HepG2 (cell line): ENCODE results near the gene LHFPL2. TPM values are rescaled to one million over a fixed set of nuclear protein-coding genes. Genes with fewer than 3 reads are reported as not detected.

ENCODE experiments used
- ATAC-seq: fragments of 200-7000 bp; cut with Tn5 transposase; 3 replicates; pipeline ENCODE4 v1.9.1; 2020; ENCODE audit warnings: mild to moderate bottlenecking, moderate library complexity
- BruUV-seq: library from RNA; stranded (reverse); fragments of 400-500 nt; replicated peaks from 2 replicates; lab custom pipeline; 2021; lab: Mats Ljungman, UMichigan
- CTCF ChIA-PET: fragments of 300-600 bp; formaldehyde crosslinking; extraction: SDS; loops from one replicate; lab custom pipeline; 2021; ENCODE audit warnings: low total read pairs, inconsistent platforms, low intra/inter-chr PET ratio; lab: Yijun Ruan, JAX
- POLR2A ChIA-PET: fragments of 350-600 bp; sonication (Branson Sonifier 250); formaldehyde crosslinking; loops from one replicate; lab custom pipeline; 2020; ENCODE audit warnings: antibody characterized with exemption, inconsistent platforms; lab: Yijun Ruan, JAX
- DNase-seq: peaks from one replicate; pipeline ENCODE4 v3.0.0-alpha.2; 2015; ENCODE audit warnings: low spot score
- FAIRE-seq: peaks from 3 replicates; lab custom pipeline; 2011; peaks lifted over from hg19 to GRCh38; lab: Jason Lieb, UNC
- H2AFZ ChIP-seq: one replicate; pipeline ENCODE4 v1.6.1; 2011; ENCODE audit warnings: low read length, inconsistent platforms
- H3K27ac ChIP-seq: fragments of 300-600 bp; 3 replicates; pipeline ENCODE4 v1.8.0; 2011; ENCODE audit warnings: mixed run types, mild to moderate bottlenecking, mixed read lengths, low read length, inconsistent platforms; ENCODE audit not compliant: insufficient read depth; ENCODE audit errors: extremely low read length
- H3K27me3 ChIP-seq, 2 experiments: fragments of 200-600 bp in 1 of 2; 2 replicates in 1 of 2; 3 replicates in 1 of 2; pipeline versions ENCODE4 v1.6.0 to v1.8.0; 2011; ENCODE audit warnings: low read length in 2 of 2, mild to moderate bottlenecking in 2 of 2, moderate library complexity in 2 of 2, inconsistent platforms in 1 of 2; ENCODE audit not compliant: insufficient read depth in 2 of 2, control insufficient read depth in 1 of 2
- H3K36me3 ChIP-seq, 2 experiments: fragments of 200-600 bp in 1 of 2; replicated peaks in 1 of 2; 2 replicates in 1 of 2; 3 replicates in 1 of 2; pipeline versions ENCODE4 v1.5.1 to v1.8.0; 2011; ENCODE audit warnings: low read length in 2 of 2, inconsistent platforms in 1 of 2; ENCODE audit not compliant: insufficient read depth in 2 of 2, control insufficient read depth in 1 of 2
- H3K4me1 ChIP-seq: 2 replicates; pipeline ENCODE4 v1.5.1; 2012; ENCODE audit warnings: low read length, inconsistent platforms; ENCODE audit not compliant: insufficient read depth
- H3K4me2 ChIP-seq: 2 replicates; pipeline ENCODE4 v1.6.0; 2011; ENCODE audit warnings: low read depth, low read length, inconsistent platforms
- H3K4me3 ChIP-seq, 3 experiments: fragments of 200-600 bp in 1 of 3; sonication (generic), shearing (Covaris generic) in 1 of 3; replicated peaks in 1 of 3; 2 replicates each; pipeline ENCODE4 v1.5.1; 2011 to 2016; ENCODE audit warnings: low read length in 3 of 3, inconsistent platforms in 2 of 3, low read depth in 2 of 3, mild to moderate bottlenecking in 2 of 3, control low read depth in 1 of 3, mixed read lengths in 1 of 3; ENCODE audit not compliant: insufficient read depth in 1 of 3
- H3K79me2 ChIP-seq: one replicate; pipeline ENCODE4 v1.6.1; 2011; ENCODE audit warnings: low read length, inconsistent platforms; ENCODE audit not compliant: insufficient read depth
- H3K9ac ChIP-seq: 2 replicates; pipeline ENCODE4 v1.6.0; 2011; ENCODE audit warnings: mild to moderate bottlenecking, low read depth, low read length, inconsistent platforms; ENCODE audit not compliant: insufficient read depth
- H3K9me3 ChIP-seq: 2 replicates; pipeline ENCODE4 v1.5.1; 2012; ENCODE audit warnings: mild to moderate bottlenecking, low read length
- H4K20me1 ChIP-seq: 2 replicates; pipeline ENCODE4 v1.6.0; 2011; ENCODE audit warnings: inconsistent platforms, mild to moderate bottlenecking, low read length, moderate library complexity; ENCODE audit not compliant: insufficient read depth
- HNRNPUL1 ChIP-seq: fragments of 200-400 bp; formaldehyde crosslinking; IDR thresholded peaks from 2 replicates; pipeline ENCODE4 v1.6.1; 2017; ENCODE audit warnings: low read depth, mild to moderate bottlenecking, low read length, moderate library complexity
- PHF8 ChIP-seq: sonication (generic); formaldehyde crosslinking; IDR thresholded peaks from 2 replicates; pipeline ENCODE4 v1.5.0; 2020; ENCODE audit warnings: missing genetic modification reagents
- ZNF577 ChIP-seq: sonication (generic); formaldehyde crosslinking; IDR thresholded peaks from 2 replicates; pipeline ENCODE4 v1.4.0; 2020; ENCODE audit warnings: mild to moderate bottlenecking, low read depth, missing genetic modification reagents, borderline replicate concordance
- whole genome bisulfite sequencing: methylation state at CpG from one replicate; pipeline ENCODE4 v1.1.6; 2017; ENCODE audit warnings: low lambda C conversion rate; 5-methylcytosine and 5-hydroxymethylcytosine counted together
- in situ Hi-C: cut with HindIII; loops from 2 replicates; pipeline ENCODE4 v1.10.0; 2017; ENCODE audit warnings: low pct_unique_long_range_greater_than_20kb; ENCODE audit not compliant: extremely low pct_ligation_motif_present
- intact Hi-C: fragments of 100-400 bp; cut with micrococcal nuclease; formaldehyde crosslinking; loops from one replicate; pipeline ENCODE4 v1.10.0; 2022; ENCODE audit not compliant: unreplicated experiment
- polyA plus RNA-seq, 8 experiments: library from polyadenylated mRNA; depleted of rRNA in 3 of 8; stranded (reverse) in 7 of 8; unstranded in 1 of 8; fragments of >200 nt; fragmentation: Illumina TruSeq in 4 of 8; extraction: Trizol in 4 of 8; gene quantifications; 2 replicates each; pipeline versions ENCODE4 v1.2.1 to v1.2.3, GENCODE V29; 2011 to 2016; ENCODE audit warnings: low read depth in 4 of 8, missing spikeins in 1 of 8, mixed read lengths in 1 of 8; ENCODE audit not compliant: insufficient read depth in 1 of 8
- total RNA-seq, 5 experiments: library from RNA; depleted of rRNA; stranded (reverse); fragments of >200 nt; fragmentation: Illumina TruSeq; extraction: Trizol; gene quantifications; 2 replicates each; pipeline ENCODE4 v1.2.3, GENCODE V29; 2016; ENCODE audit warnings: low read depth in 1 of 5
- TF ChIP-seq, protein P1 (sequence below): sonication (generic); formaldehyde crosslinking; IDR thresholded peaks from 2 replicates; pipeline ENCODE4 v1.5.0; 2020; ENCODE audit warnings: missing genetic modification reagents
- TF ChIP-seq, protein P2 (sequence below): sonication (generic); formaldehyde crosslinking; IDR thresholded peaks from 2 replicates; pipeline ENCODE4 v1.4.0; 2020; ENCODE audit warnings: missing genetic modification reagents
- TF ChIP-seq, protein P3 (sequence below): IDR thresholded peaks from 2 replicates; pipeline ENCODE4 v1.6.1; 2016; ENCODE audit warnings: missing compliant biosample characterization, missing genetic modification reagents, borderline replicate concordance

LHFPL2 gene
- total and polyA plus RNA-seq, 2 of the 13 experiments (the other 11 are each of a cell fraction or from before 2014, with no cell fraction given) = 6.0 to 20.0 TPM

DNA sequence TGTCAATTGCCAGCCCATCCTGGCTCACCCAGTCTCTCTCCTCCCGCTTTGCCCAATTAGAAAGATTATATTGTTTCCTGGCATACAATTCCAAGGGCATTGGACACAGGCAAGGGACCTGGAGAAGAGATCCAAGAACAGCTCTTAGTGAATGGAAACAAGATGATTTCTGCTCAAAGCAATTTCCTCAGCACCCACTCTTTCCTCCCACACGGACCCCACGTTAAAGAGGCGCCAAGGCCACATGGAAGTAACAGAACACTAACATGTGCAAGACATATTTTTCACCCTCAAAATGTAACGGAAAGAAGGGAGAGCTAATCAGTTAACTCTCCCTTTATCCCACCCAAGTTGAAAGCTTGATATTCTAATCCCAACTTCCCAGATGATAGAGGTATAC lies 111.2 kb downstream of the LHFPL2 start:
- Histone ChIP-seq H3K4me1 (no peaks in the 10 kb centered on the region), H3K27me3 (no peaks in the 10 kb centered on the region), H4K20me1 (no peaks in the 10 kb centered on the region), H3K4me2 (no peak overlapping the region), H3K9ac (no peak overlapping the region), H3K79me2 (peaks cover 13% of the 10 kb centered on the region), H3K4me3 (no peak overlapping the region), H3K27ac (no peak overlapping the region), H2AFZ (no peak overlapping the region), H3K36me3 (peaks cover 0 to under 1% of the 10 kb centered on the region in 2 experiments; a peak in 2 of 5 replicates), H3K9me3 (no peaks in the 10 kb centered on the region)
- no peak for DNase-seq
- POLR2A ChIA-PET = no interaction called here
- in situ Hi-C loops = no loop called here
- TF ChIP-seq, protein P1, sequence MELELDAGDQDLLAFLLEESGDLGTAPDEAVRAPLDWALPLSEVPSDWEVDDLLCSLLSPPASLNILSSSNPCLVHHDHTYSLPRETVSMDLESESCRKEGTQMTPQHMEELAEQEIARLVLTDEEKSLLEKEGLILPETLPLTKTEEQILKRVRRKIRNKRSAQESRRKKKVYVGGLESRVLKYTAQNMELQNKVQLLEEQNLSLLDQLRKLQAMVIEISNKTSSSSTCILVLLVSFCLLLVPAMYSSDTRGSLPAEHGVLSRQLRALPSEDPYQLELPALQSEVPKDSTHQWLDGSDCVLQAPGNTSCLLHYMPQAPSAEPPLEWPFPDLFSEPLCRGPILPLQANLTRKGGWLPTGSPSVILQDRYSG (CRISPR knock-in tag) = no peak
- TF ChIP-seq PHF8 (CRISPR knock-in tag) (no peak), HNRNPUL1 (no peak), ZNF577 (no peak)
- TF ChIP-seq, protein P2, sequence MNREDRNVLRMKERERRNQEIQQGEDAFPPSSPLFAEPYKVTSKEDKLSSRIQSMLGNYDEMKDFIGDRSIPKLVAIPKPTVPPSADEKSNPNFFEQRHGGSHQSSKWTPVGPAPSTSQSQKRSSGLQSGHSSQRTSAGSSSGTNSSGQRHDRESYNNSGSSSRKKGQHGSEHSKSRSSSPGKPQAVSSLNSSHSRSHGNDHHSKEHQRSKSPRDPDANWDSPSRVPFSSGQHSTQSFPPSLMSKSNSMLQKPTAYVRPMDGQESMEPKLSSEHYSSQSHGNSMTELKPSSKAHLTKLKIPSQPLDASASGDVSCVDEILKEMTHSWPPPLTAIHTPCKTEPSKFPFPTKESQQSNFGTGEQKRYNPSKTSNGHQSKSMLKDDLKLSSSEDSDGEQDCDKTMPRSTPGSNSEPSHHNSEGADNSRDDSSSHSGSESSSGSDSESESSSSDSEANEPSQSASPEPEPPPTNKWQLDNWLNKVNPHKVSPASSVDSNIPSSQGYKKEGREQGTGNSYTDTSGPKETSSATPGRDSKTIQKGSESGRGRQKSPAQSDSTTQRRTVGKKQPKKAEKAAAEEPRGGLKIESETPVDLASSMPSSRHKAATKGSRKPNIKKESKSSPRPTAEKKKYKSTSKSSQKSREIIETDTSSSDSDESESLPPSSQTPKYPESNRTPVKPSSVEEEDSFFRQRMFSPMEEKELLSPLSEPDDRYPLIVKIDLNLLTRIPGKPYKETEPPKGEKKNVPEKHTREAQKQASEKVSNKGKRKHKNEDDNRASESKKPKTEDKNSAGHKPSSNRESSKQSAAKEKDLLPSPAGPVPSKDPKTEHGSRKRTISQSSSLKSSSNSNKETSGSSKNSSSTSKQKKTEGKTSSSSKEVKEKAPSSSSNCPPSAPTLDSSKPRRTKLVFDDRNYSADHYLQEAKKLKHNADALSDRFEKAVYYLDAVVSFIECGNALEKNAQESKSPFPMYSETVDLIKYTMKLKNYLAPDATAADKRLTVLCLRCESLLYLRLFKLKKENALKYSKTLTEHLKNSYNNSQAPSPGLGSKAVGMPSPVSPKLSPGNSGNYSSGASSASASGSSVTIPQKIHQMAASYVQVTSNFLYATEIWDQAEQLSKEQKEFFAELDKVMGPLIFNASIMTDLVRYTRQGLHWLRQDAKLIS (CRISPR knock-in tag) = no peak
- TF ChIP-seq, protein P3, sequence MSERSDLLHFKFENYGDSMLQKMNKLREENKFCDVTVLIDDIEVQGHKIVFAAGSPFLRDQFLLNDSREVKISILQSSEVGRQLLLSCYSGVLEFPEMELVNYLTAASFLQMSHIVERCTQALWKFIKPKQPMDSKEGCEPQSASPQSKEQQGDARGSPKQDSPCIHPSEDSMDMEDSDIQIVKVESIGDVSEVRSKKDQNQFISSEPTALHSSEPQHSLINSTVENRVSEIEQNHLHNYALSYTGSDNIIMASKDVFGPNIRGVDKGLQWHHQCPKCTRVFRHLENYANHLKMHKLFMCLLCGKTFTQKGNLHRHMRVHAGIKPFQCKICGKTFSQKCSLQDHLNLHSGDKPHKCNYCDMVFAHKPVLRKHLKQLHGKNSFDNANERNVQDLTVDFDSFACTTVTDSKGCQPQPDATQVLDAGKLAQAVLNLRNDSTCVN (CRISPR knock-in tag) = no peak
- 96% methylated on average over 5 of the region's 5 CpGs for WGBS
- no peak for ATAC-seq
- FAIRE-seq = no peak
- intact Hi-C loops = loop anchor here (5.0 kb wide), 1 partner anchor 85 kb away; no protein-coding TSS in a partner anchor
- BruUV-seq = no TSS peak
- CTCF ChIA-PET = interaction anchor here (2.1 kb wide), 1 partner anchor 90 kb away, joined by 9 read pairs; no protein-coding TSS in a partner anchor
